HT1080 (cell line): Measurements from ENCODE around the gene STX10. TPM values are rescaled to one million over a fixed set of nuclear protein-coding genes. Genes with fewer than 3 reads are reported as not detected.

ENCODE experiments used
- DNase-seq: peaks from one replicate; pipeline ENCODE4 v3.0.0-alpha.2; 2015; ENCODE audit warnings: low read depth
- total RNA-seq: library from RNA; depleted of rRNA; stranded (reverse); fragments of >200 nt; shearing (Covaris generic); gene quantifications from 2 replicates; pipeline ENCODE4 v1.2.3, GENCODE V29; 2014

The STX10 gene
- total RNA-seq, 1 experiment from 2014 or later: 109 TPM

DNA sequence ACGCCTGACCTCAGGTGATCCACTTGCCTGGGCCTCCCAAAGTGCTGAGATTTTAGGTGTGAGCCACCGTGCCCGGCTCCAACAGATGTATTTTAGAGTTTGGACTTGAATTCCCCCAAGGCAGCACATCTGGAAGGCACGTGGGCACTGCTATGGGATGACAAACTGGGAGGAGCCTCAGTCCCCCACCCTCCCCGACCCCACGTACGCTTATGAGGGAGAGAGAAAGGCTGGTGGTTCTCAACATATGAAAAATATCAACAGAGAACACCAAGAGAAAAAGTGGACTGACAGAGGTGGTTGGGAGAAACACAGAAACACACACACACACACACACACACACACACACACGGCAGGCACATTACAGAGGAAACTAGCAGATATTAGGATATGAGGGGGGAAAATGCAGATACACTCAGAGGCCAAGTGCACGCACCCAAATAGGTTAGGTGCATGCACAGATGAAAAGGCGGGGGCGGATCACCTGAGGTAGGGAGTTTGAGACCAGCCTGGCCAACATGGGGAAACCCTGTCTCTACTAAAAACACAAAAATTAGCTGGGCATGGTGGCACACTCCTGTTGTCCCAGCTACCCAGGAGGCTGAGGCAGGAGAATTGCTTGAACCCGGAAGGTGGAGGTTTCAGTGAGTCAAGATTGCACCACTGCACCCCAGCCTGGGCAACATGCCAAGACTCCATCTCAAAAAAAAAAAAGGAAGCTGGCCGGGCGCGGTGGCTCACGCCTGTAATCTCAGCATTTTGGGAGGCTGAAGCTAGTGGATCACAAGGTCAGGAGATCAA is 3.2 kb downstream of the STX10 start:
- DNase-seq: no peak

GRCh38 chr19:13139633-13140311 is 10.4 kb downstream of the STX10 start:
- no peak for DNase-seq

GRCh38 chr19:13138916-13139198 is 11.3 kb downstream of the STX10 start:
- DNase-seq: no peak

GRCh38 chr19:13138171-13138915 is 11.8 kb downstream of the STX10 start:
- no peak for DNase-seq

- DNase-seq: no peak
Measured at GRCh38 chr19:13137290-13137794, 12.8 kb downstream of the STX10 start.

- no peak for DNase-seq
Measured at GRCh38 chr19:13135068-13136062, 14.8 kb downstream of the STX10 start.

DNA sequence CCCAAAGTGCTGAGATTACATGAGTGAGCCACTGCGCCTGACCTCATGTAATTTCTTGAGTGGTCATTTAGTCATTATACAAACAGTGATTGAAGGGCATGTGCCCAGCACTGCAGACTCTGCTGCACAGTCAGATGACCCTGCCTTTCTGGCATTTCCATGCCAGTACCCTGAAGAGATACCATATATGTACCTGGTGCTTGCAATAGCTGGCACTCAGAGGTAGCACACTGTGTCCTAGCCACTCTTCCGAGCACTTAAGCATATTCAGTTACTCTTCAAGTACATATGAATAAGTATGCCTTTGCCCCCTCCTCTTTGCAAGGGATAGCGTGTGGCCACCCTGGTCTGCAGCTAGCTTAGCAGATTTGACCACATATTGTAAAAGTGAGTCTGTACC is 15.5 kb downstream of the STX10 start:
- no peak for DNase-seq

DNA sequence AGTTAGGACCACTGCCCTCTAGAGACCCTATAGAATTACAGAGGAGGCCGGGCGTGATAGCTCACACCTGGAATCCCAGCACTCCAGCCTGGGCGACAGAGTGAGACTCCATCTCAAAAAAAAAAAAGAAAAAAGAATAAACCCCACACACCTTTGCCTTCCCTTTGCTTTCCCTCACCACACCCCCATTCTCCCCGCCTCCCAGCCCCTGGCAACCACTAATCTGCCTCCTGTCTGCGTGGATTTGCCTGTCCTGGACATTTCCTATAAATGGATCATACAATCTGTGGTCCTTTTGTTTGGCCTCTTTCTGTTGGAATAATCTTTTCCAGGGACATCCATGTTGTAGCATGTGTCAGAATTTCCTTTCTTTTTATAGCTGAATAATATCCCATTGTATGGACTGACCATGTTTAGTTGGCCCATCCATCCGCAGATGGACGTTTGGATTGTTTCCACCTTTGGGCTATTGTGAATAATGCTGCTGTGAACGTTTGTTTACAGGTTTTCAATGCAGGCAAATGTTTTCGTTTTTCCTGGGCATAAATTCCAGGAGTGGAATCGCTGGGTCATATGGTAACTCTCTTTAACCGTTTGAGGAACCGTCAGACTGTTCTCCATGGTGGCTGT is 16.8 kb downstream of the STX10 start:
- no peak for DNase-seq

DNA sequence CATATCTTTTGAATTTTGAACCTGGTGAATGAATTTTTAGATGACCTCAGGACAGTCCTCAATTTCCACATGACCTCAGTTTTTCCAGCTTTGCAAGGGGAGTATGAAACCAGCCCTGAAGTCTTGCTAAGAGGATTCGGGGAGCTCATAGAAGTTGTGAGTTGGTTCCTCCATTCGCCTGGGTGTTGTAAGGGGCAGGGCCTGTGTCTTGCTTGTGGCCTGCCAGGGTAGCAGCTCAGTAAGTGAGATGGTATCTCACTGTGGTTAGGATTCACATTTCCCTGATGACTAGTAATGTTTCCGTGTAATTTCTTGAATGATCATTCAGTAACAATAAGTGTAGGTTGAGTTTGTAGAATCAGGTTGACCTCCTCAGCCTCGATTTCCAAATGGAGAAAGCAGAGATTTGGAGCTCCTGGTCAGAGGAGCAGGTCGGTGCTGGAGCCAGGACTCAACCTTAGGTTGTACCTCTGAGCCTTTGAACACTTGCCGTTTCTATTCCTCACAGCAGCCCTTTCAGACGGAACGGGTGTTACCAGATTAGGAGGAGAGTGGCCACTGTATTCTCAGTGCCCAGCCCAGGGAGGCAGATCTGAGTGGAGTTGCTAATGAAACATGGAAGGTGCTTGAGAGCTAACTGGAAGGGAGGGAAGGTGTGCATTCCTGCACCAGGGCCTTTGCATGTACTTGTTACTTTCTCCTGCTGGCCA is 17.5 kb downstream of the STX10 start:
- DNase-seq: peak; percentile 56

DNA sequence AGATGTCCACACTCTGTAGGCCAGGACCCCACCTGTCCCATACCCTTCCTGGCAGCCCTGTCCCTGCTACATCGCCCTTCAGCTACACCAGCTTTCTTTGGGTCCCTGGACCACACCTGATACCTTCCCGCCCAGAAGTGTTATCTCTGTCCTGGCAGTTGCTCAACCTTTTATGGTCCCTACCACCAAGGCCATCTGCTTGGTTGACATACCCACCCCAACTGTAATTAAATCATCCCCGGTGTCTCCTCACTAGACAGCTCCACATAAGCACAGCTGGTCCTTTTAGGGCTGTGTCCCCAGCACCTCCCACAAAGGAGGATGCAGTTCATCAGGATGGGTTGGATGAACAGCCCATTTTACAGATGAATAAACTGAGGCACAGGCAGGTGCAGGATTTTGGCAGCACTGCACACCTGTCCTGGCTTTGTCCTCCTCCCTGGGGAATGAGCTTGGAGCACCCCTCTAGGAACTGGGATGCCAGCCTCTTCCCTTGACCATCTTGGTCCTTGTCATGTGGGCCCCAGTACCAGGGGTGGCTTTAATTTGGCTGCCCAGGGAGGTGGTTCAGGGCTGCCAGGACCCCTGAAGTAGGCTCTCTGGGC is 19.2 kb downstream of the STX10 start:
- DNase-seq: no peak

DNA sequence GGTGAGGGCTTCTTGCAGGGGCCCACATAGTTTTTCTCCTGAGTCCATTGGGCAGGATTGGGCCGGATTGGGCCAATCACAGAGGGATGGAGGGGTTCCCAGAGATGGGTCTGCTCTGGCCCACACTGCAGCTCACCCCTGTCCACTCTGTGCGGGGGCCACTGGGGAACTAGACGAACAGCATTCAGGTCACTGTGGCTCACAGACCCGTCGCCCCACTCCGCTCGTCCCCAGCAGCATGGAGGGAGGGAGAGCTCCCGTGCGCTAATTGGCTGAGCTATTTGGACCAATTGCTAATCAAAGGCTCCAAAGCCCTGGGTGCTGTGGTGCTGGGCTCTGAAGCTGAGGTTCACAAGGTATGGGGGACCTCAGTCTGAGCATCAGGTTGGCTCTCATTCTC is 20.8 kb downstream of the STX10 start:
- DNase-seq: no peak

DNA sequence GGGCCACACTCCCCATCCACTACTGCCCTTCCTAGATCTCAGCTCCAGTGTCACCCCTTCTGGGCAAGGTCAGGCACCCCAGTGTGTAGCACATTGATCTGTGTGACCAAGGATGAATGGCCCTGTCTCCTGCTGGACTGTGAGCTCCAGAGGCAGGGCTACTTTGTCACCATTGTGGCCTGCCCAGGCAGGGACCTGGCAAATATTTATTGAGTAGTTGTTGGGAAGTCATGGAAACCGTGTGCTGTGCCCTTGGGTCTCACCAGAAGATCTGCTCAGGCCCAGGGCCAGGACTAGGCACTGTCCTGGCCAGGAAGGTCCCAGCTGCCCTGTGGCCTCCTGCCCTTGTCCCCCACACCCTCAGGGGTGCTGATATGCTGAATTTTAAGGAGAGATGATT is 21.6 kb downstream of the STX10 start:
- no peak for DNase-seq

- DNase-seq: no peak
Measured at GRCh38 chr19:13127811-13128575, 22.2 kb downstream of the STX10 start.

GRCh38 chr19:13127051-13127450 is 23.1 kb downstream of the STX10 start:
- no peak for DNase-seq

GRCh38 chr19:13122980-13123957 is 26.9 kb downstream of the STX10 start:
- DNase-seq: no peak

DNA sequence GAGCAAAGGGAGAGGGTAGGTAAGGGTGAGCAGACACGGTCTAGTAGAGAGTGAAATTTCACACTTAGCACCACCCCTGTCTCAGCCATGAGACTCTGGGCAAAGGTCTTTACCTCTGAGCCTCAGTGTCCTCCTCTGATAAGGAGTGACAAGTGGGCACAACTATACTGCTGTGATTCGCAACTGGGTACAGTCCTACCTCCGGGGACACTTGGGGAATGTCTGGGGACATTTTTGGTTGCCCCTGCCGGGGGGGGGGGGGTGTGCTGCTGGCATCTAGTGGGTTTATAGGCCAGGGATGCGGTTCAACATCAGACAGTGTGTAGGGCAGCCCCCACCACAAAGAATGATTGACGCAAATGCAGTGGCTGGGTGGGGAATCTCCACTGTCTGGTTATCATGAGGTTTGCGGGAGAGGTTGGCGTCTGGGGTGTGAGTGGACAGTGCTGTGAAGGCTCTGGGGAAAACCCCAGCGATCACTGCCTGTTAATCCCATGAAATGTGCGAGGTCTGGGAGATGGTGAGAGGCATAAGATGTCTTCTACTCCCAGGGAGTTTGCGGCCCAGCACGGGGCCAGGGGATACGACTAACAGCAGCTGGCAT is 27.8 kb downstream of the STX10 start:
- DNase-seq: no peak
